ENCODE measurements around the gene SLC39A9.
A peak's percentile ranks its signal among the peaks of the same experiment; 100 is the strongest.
"Not testable (repeated sequence)": the region's sequence is repeated elsewhere in the genome, so short reads cannot be mapped to it uniquely, and the experiment has no call there.

Gene SLC39A9

DNA sequence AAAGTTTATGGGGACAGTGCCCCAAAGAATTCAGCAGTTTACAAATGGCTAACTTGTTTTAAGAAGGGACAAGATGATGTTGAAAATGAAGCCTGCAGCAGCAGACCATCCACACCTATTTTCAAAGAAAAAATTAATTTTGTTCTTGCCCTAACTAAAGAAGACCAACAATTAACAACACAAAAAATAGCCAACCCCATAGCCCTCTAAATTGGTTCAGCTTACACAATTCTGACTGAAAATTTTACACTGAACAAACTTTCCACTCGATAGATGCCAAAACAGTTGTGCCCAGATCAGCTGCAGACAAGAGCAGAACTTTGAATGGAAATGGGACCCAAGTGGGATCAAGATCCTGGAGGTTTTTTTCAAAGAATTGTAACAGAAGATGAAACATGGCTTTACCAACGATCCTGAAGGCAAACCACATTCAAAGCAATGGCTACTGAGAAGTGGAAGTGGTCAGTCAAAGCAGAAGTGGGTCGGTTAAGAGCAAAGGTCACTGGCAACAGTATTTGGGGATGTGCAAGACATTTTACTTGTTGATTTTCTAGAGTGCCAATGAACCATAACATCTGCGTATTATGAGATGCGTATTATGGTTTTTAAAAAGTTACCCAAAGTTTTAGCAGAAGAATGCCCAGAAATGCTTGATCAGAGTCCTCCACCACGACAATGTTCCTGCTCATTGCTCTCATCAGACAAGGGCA, 30.0 kb downstream of the SLC39A9 start:
- no peak for DNase-seq

DNA sequence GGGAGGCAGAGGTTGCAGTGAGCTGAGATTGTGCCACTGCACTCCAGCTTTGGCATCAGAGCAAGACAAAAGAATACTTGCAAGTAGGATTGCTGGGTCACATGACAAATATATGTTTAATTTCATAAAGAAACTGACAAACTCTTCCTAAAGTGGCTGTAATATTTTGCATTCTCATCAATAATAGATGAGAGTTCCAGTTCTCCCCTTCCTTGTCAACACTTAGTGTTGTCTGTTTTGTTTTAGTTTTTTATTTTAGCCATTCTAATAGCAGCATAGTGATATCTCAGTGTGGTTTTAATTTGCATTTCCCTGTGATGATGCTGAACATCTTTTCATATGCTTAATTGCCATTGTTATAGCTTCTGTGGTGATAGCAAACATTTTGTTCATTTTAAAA, 31.2 kb downstream of the SLC39A9 start:
- no peak for DNase-seq

DNA sequence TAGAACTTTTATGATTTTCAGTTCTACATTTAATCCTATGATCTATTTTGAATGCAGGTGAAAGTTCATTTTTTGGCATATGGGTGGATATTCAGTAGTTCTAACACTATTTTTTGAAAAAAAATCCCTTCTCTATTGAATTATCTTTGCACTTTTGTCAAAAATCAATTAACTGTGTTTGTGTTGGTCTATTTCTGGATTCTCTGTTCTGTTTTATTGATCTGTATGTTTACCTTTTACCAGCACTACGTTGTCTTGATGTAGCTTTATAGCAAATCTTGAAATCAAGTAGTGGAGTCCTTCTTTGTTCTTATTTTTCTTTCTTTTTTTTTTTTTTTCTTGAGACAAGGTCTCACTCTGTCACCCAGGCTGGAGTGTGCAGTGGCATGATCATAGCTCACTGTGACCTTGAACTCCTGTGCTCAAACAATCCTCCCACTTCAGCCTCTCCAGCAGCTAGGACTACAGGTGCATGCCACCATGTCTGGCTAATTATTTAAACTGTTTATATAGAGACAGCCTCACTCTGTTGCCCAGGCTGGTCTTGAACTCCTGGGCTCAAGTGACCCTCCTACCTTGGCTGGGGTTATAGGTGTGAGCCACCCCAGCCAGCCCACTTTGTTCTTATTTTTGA, 31.9 kb downstream of the SLC39A9 start:
- DNase-seq: no peak

- no peak for DNase-seq
Observed at GRCh38 chr14:69432364-69432763, 33.9 kb downstream of the SLC39A9 start.

- DNase-seq: no peak
Observed at GRCh38 chr14:69439521-69440270, 41.2 kb downstream of the SLC39A9 start.

DNA sequence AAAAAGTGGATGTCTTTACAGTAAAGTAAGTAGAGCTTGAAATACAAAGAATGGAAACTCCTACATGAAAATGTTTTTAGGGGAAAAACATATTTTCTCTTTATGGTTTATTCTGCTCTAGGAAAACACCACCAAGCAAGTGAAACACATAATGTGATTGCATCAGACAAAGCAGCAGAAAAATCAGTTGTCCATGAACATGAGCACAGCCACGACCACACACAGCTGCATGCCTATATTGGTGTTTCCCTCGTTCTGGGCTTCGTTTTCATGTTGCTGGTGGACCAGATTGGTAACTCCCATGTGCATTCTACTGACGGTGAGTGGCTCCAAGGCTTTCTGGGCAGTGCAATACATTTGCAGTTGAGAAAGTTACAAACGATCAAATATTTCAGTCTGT, 43.5 kb downstream of the SLC39A9 start:
- DNase-seq: no peak

DNA sequence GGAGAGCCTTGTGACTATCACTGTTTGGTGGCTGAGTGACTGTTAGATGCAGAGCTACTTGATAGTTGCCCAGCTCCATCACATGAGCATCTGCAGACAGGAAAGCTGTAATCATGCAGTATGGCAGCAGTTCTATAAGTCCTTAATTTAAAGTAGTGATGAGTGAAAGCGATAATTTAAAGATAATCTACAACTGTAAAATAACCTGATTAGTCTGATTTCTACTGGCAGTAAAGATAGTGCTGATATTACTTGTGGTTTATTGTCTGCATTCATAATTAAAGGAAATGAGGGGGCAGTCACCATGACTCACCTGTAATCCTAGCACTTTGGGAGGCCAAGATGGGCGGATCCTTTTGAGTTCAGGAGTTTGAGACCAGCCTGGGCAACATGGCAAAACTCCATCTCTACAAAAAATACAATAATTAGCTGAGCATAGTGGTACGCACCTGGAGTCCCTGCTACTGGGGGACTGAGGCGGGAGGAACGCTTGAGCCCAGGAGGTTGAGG, 44.9 kb downstream of the SLC39A9 start:
- DNase-seq: no peak

DNA sequence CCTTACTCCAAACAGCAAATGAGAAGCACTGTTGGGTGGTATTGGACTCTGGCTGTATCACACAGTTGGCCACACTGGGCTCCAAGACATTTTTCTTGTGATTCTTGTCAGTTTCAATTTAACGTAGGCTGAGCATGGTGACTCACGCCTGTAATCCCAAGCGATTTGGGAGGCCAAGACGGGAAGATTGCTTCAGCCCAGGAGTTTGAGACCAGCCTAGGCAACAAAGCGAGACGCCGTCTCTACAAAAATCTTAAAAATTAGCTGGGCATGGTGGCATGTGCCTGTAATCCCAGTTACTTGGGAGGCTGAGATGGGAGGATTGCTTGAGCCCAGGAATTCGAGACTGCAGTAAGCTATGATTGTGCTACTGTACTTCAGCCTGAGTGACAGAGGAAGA, 50.7 kb downstream of the SLC39A9 start:
- no peak for DNase-seq

DNA sequence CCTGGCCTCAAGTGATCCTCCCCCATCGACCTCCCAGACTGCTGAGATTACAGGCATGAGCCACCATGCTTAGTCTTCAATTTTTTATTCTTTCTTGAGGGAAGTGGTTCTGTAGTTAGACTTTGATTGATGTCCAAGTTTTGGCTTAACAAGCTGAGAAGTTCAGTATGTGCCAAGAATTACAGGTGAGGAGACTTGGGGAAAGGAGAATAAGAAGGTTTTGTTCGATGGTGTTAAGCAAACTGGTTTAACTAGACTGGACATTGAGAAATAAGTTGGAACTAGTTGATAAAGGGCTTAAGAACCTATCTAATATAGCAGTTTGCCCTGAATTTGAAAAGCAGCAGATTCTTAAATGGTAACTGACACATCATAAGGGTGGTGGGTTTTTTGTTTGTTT, 53.4 kb downstream of the SLC39A9 start:
- DNase-seq: no peak

DNA sequence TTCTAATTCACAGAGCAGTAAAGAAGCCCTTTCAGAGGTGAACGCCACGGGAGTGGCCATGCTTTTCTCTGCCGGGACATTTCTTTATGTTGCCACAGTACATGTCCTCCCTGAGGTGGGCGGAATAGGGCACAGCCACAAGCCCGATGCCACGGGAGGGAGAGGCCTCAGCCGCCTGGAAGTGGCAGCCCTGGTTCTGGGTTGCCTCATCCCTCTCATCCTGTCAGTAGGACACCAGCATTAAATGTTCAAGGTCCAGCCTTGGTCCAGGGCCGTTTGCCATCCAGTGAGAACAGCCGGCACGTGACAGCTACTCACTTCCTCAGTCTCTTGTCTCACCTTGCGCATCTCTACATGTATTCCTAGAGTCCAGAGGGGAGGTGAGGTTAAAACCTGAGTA, 59.9 kb downstream of the SLC39A9 start:
- DNase-seq: no peak

GRCh38 chr14:69459122-69459521, 60.6 kb downstream of the SLC39A9 start:
- DNase-seq: no peak

- peak; percentile 59 for DNase-seq
Observed at GRCh38 chr14:69460093-69460701, 61.7 kb downstream of the SLC39A9 start.

- DNase-seq: no peak
Observed at GRCh38 chr14:69464379-69464778, 65.9 kb downstream of the SLC39A9 start.

DNA sequence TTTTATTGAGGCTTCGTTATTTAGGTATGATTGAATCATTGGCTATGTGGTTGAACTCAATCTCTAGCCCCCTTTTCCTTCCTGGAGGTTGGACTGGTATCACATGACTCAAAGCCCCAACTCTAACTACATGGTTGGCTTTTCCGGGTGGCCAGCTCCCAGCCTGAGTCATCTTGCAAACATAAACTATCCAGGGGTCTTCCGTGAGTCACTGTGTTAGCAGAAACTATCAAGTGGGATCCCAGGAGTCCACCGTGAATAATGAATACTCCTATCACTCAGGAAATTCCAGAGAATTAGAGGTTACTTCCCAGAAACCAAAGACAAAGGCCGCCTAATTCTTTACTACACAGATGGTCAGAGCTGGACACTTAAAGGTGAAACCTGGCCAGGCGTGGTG, 66.3 kb downstream of the SLC39A9 start:
- DNase-seq: no peak

- DNase-seq: no peak
Observed at GRCh38 chr14:69468949-69469348, 70.5 kb downstream of the SLC39A9 start.

GRCh38 chr14:69471436-69471835, 72.9 kb downstream of the SLC39A9 start:
- DNase-seq: no peak

DNA sequence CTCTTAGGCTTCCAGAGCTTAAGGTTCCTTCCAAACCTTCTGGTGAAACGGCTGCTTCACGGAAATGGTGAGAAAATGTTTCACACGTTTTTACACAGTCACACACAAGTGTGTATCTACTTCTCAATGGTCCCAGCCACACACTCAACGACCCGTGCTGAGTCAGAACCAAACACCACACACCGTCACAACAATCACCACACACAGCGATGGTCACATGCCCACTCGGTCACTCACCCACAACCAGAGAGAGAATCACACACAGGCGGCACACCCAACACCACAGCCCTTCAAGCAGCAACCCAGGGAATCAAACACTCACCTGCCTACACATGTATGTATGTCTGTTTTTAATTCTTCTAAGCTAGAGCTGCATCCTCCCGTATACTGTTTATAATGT, 73.4 kb downstream of the SLC39A9 start:
- DNase-seq: no peak

GRCh38 chr14:69473260-69473659, 74.8 kb downstream of the SLC39A9 start:
- no peak for DNase-seq

DNA sequence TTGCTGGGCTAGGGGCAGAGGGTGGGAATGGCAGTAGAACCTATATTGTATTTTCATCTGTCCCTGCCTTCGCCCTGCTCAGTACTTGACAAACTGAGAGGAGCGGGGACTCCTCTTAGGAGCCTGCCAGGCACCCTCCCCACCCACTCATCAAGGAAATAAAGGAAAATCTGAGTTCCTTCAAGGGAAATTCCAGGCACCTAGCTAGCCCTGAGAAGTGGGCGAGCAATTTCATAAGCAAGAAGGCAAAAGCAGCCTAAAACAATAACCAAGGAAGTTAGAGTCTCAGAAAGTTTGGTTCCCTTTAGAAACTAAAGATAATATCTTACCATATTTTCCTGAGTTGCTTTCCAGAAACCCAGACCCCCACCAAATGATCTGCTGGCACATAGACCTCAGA, 75.5 kb downstream of the SLC39A9 start:
- DNase-seq: no peak

DNA sequence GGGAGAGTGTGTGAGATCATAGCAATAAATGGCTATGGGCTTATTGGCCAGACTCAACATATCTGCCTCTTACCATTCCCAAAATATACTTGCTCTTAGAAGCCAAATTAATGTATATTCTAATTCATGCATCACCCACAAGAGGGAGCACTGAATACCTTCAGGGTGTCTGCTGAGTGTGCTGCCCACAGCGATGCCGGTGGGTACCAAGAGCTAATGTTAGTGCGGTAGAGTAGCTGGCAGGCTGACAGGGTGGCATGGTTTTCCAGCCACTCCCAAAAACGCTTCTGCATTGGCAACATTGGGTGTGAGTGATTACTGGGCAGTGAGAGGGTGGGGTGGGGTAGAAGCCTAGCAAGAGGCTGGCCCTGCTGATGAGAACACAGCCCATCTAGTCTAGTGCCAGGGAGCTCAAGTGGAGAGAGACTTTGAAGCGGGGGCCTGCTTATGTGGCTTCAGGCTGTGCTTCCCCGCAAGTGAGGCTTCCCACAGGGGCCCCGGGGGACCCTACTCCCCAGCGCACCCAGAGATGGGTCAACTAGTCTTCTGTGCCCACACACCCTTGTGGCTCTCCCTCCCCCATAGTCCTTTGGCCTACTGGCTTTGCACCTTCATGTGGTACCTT, 76.8 kb downstream of the SLC39A9 start:
- no peak for DNase-seq

- not testable (repeated sequence) for DNase-seq
Observed at GRCh38 chr14:69476824-69477450, 78.4 kb downstream of the SLC39A9 start.

GRCh38 chr14:69478055-69478454, 79.6 kb downstream of the SLC39A9 start:
- not testable (repeated sequence) for DNase-seq
